ENCODE data around the gene INPP5A.

GRCh38 chr10:132716691-132717490 is 179.3 kb downstream of the INPP5A start:
- TF ChIP-seq CTCF (IDR thresholded peaks at IDR 0.05 in 8 of 11, conservative IDR thresholded peaks at IDR 0.05 in 3 of 11) (no peak), POLR2A (IDR thresholded peaks at IDR 0.05) (no peak)
